Upper lobe of left lung (tissue), 6 donors: ENCODE results near the gene ARHGAP26. TPM values are rescaled to one million over a fixed set of nuclear protein-coding genes. Genes with fewer than 3 reads are reported as not detected.

ENCODE experiments used
- ATAC-seq, 2 donors: fragments of 200-7000 bp; cut with Tn5 transposase; one replicate each; pipeline ENCODE4 v1.9.1; 2022; ENCODE audit warnings: mild to moderate bottlenecking in 2 of 2, moderate library complexity in 2 of 2; ENCODE audit not compliant: low FRiP score in 2 of 2
- DNase-seq, 2 donors: peaks; one replicate each; pipeline ENCODE4 v3.0.0-alpha.2; 2019 to 2020
- H3K27ac ChIP-seq, 4 donors: fragments of 200-600 bp; sonication (generic); one replicate each; pipeline ENCODE4 v1.5.1; 2016 to 2019
- H3K27me3 ChIP-seq, 4 donors: fragments of 200-600 bp; sonication (generic); one replicate each; pipeline ENCODE4 v1.5.1; 2017 to 2019
- H3K36me3 ChIP-seq, 4 donors: fragments of 200-600 bp; sonication (generic); one replicate each; pipeline ENCODE4 v1.5.1; 2016 to 2019
- H3K4me1 ChIP-seq, 4 donors: fragments of 200-600 bp; sonication (generic); one replicate each; pipeline ENCODE4 v1.5.1; 2018 to 2019
- H3K4me3 ChIP-seq, 4 donors: fragments of 200-600 bp; sonication (generic); one replicate each; pipeline ENCODE4 v1.5.1; 2017 to 2019; ENCODE audit warnings: mild to moderate bottlenecking in 2 of 4, moderate library complexity in 1 of 4
- H3K9me3 ChIP-seq, 4 donors: fragments of 200-600 bp; sonication (generic); one replicate each; pipeline ENCODE4 v1.5.1; 2018 to 2019
- EP300 ChIP-seq, 4 donors: sonication (generic); formaldehyde crosslinking; IDR thresholded peaks; one replicate each; pipeline ENCODE4 v1.5.1; 2017; ENCODE audit warnings: antibody characterized with exemption in 4 of 4, control low read depth in 2 of 4
- POLR2A ChIP-seq, 4 donors: fragments of 450-650 bp; IDR thresholded peaks; one replicate each; pipeline ENCODE4 v1.5.1; 2016 to 2017; ENCODE audit warnings: antibody characterized with exemption in 4 of 4, mild to moderate bottlenecking in 2 of 4
- POLR2AphosphoS5 ChIP-seq, 2 donors: sonication (generic); formaldehyde crosslinking; IDR thresholded peaks; one replicate each; pipeline ENCODE4 v1.5.1; 2017; ENCODE audit warnings: antibody characterized with exemption in 2 of 2
- WGBS, 2 donors: methylation state at CpG; one replicate each; pipeline ENCODE4 v1.1.5; 2017 to 2018; 5-methylcytosine and 5-hydroxymethylcytosine counted together
- total RNA-seq, 6 donors: library from RNA; depleted of rRNA in 4 of 6; stranded (reverse); fragments of >200 nt in 4 of 6; gene quantifications; one replicate each; pipeline versions ENCODE4 v1.1.0 to v1.2.1, GENCODE V29; 2016 to 2021
- TF ChIP-seq, protein P1 (sequence below), 6 experiments: fragments of 450-650 bp in 4 of 6; fragments of 200-600 bp in 2 of 6; sonication (generic) in 2 of 6; IDR thresholded peaks; one replicate each; pipeline ENCODE4 v1.5.1; 2016 to 2019; ENCODE audit warnings: antibody characterized with exemption in 6 of 6
- donor health status: DM: no; HTN: no; CAD: no; lungs with moderate emphysema.
- donor health status: DM: no; HTN: yes; CAD: no; lungs with severe emphysema.

ARHGAP26 gene
- total RNA-seq, 6 donors from 2014 or later = 34.9 to 90.1 (median 38.9) TPM

DNA sequence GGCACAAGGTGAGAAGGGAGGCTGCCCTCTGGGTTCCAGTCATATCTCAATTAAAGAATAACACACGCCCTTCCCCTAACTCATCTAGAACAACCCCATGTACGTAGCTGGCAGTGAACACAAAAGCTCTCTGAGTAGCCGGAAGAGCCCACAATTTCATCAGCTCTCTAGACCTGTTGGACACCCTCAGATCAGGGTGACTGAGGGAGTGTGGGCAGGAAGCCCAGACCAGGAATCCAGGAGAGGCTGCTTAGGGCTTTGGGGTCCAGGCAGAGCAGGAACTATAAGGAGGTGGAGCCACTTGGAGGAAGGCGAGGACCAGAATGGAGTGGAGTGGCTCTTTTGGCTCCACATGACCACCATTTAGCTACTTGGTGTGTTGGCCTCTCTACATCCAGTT, 395.9 kb downstream of the ARHGAP26 start:
- ATAC-seq (peak in 1 of 2 donors; percentile 11), DNase-seq (no peak)
- no peak for TF ChIP-seq POLR2AphosphoS5 (IDR thresholded peaks at IDR 0.05)
- TF ChIP-seq, protein P1, sequence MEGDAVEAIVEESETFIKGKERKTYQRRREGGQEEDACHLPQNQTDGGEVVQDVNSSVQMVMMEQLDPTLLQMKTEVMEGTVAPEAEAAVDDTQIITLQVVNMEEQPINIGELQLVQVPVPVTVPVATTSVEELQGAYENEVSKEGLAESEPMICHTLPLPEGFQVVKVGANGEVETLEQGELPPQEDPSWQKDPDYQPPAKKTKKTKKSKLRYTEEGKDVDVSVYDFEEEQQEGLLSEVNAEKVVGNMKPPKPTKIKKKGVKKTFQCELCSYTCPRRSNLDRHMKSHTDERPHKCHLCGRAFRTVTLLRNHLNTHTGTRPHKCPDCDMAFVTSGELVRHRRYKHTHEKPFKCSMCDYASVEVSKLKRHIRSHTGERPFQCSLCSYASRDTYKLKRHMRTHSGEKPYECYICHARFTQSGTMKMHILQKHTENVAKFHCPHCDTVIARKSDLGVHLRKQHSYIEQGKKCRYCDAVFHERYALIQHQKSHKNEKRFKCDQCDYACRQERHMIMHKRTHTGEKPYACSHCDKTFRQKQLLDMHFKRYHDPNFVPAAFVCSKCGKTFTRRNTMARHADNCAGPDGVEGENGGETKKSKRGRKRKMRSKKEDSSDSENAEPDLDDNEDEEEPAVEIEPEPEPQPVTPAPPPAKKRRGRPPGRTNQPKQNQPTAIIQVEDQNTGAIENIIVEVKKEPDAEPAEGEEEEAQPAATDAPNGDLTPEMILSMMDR (IDR thresholded peaks at IDR 0.05) = no peak
- no peak for TF ChIP-seq EP300 (IDR thresholded peaks at IDR 0.05)
- TF ChIP-seq POLR2A (IDR thresholded peaks at IDR 0.05) = no peak
- H3K4me1 ChIP-seq = peaks cover 0 to 3% (median 0%) of the 10 kb centered on the region in 4 donors
- H3K36me3 ChIP-seq = no peaks in the 10 kb centered on the region
- no peak overlapping the region for H3K4me3 ChIP-seq
- H3K9me3 ChIP-seq = no peaks in the 10 kb centered on the region
- WGBS, 2 donors = 90 to 96% methylated on average over 4 of the region's 4 CpGs
- H3K27me3 ChIP-seq = no peaks in the 10 kb centered on the region
- H3K27ac ChIP-seq = no peak overlapping the region

DNA sequence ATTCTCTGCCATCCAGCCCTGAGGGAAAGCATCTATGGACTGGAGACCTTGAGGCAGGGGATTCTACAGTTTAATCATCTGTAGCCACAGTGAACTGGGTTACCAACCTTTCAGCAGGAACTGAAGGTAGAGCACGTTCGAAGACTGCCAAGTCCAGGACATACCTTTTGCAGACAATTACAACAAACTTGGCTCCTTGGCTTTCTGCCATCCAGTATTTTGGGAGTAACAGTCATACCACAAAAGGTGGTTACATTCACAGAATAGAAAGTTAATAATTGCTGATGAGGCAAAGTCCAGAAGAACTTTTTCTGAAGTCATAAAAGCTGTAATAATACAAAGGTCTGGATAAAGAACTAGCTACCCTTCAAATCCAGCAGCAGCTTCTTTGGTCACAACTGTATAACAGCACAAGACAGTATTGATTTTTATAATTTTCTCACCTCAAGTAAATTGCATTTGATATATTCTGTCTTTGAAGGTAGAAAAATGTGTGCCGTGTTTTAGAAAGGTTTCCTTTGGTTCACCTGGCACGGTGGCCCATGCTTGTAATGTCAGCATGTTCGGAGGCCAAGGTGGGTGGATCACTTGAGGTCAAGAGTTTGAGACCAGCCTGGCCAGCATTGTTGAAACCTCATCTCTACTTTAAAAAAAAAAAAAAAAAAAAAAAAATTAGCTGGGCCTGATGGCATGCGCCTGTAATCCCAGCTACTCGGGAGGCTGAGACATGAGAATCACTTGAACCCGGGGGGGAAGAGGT, 396.7 kb downstream of the ARHGAP26 start:
- no peaks in the 10 kb centered on the region for H3K27me3 ChIP-seq
- H3K4me3 ChIP-seq = no peak overlapping the region
- no peaks in the 10 kb centered on the region for H3K36me3 ChIP-seq
- peaks cover 0 to 9% (median 2%) of the 10 kb centered on the region in 4 donors for H3K4me1 ChIP-seq
- no peak overlapping the region for H3K27ac ChIP-seq
- ATAC-seq (no peak), DNase-seq (no peak)
- no peak for TF ChIP-seq POLR2A (IDR thresholded peaks at IDR 0.05)
- TF ChIP-seq POLR2AphosphoS5 (IDR thresholded peaks at IDR 0.05) = no peak
- TF ChIP-seq, protein P1 (IDR thresholded peaks at IDR 0.05) = no peak
- WGBS, 2 donors = 94 to 96% methylated on average over 8 of the region's 8 CpGs
- no peaks in the 10 kb centered on the region for H3K9me3 ChIP-seq

GRCh38 chr5:143168171-143168741, 398.1 kb downstream of the ARHGAP26 start:
- no peak for TF ChIP-seq EP300 (IDR thresholded peaks at IDR 0.05)
- TF ChIP-seq POLR2AphosphoS5 (IDR thresholded peaks at IDR 0.05) = no peak
- no peak for TF ChIP-seq POLR2A (IDR thresholded peaks at IDR 0.05)
- TF ChIP-seq, protein P1 (IDR thresholded peaks at IDR 0.05) = no peak
- no peaks in the 10 kb centered on the region for H3K36me3 ChIP-seq
- 67 to 81% methylated on average over 2 of the region's 2 CpGs for WGBS, 2 donors
- no peaks in the 10 kb centered on the region for H3K9me3 ChIP-seq
- H3K4me1 ChIP-seq = peaks cover 0 to 9% (median 3%) of the 10 kb centered on the region in 4 donors
- H3K4me3 ChIP-seq = no peak overlapping the region
- no peaks in the 10 kb centered on the region for H3K27me3 ChIP-seq
- no peak for ATAC-seq
- DNase-seq = no peak
- H3K27ac ChIP-seq = no peak overlapping the region

DNA sequence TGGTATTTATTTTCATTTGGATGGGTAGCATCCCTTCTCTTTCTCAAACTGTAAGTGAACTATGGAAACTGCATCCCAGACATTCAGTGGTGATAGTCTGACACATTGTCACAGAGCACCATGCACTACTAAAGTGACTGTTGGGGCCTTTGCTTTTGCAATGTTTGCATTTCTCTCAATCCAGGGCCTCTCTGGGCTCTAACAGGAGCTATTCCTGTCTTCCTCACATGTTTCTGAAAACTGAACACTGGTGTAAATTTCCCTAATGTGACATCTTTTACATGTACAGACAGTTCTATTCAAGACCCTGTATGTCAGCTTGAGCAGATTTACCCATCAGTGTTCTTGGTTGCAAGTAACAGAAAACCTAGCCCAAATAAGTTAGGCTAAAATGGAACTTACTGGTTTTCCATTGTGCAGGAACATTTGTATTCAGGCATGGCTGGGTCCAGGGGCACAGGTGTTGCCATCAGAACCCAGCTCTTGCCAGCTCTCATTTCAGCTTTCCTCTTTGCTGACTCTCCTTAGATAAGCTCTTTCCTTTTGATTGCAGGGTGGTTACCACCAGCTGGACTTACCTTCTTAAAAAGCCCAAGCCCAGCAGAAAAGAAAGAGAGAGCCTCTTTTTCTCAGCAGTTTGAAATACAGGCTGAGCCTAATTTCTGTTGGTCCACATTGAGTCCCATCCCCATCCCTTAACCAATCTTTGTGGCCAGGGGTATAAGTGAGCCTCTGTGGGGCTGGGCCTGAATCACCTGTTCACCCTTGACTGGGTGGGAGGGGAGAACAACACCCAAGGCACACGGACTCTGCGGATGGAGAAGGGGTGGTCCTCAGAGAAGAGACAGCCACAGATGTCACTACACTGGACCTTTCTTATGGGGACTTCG, 399.0 kb downstream of the ARHGAP26 start:
- peaks cover 0 to 9% (median 3%) of the 10 kb centered on the region in 4 donors for H3K4me1 ChIP-seq
- H3K27me3 ChIP-seq = no peaks in the 10 kb centered on the region
- no peak overlapping the region for H3K27ac ChIP-seq
- ATAC-seq (no peak), DNase-seq (no peak)
- TF ChIP-seq, protein P1 (IDR thresholded peaks at IDR 0.05) = no peak
- TF ChIP-seq EP300 (IDR thresholded peaks at IDR 0.05) = no peak
- no peak for TF ChIP-seq POLR2A (IDR thresholded peaks at IDR 0.05)
- TF ChIP-seq POLR2AphosphoS5 (IDR thresholded peaks at IDR 0.05) = no peak
- H3K36me3 ChIP-seq = no peaks in the 10 kb centered on the region
- no peaks in the 10 kb centered on the region for H3K9me3 ChIP-seq
- no peak overlapping the region for H3K4me3 ChIP-seq
- 93 to 97% methylated on average over 3 of the region's 3 CpGs for WGBS, 2 donors
